Caco-2 (cell line): Measurements from ENCODE around the gene ZNF334. TPM values are rescaled to one million over a fixed set of nuclear protein-coding genes. Genes with fewer than 3 reads are reported as not detected.

Source experiments
- BruUV-seq: library from RNA; stranded (reverse); fragments of 400-500 nt; replicated peaks from 2 replicates; lab custom pipeline; 2021; lab: Mats Ljungman, UMichigan
- CTCF ChIA-PET: fragments of 300-600 bp; sonication (Branson Sonifier 250); formaldehyde crosslinking; loops from one replicate; lab custom pipeline; 2022; ENCODE audit warnings: antibody characterized with exemption; lab: Charles Lee
- POLR2A ChIA-PET: fragments of 300-600 bp; sonication (Branson Sonifier 250); formaldehyde crosslinking; loops from one replicate; lab custom pipeline; 2022; ENCODE audit warnings: antibody characterized with exemption; lab: Charles Lee
- DNase-seq, 2 experiments: peaks; one replicate each; pipeline versions ENCODE4 v3.0.0 to v3.0.0-alpha.2; 2020 to 2022
- H3K27me3 ChIP-seq: replicated peaks from 2 replicates; pipeline ENCODE4 v1.6.0; 2011; ENCODE audit warnings: low read length; ENCODE audit not compliant: control insufficient read depth, insufficient read depth
- H3K36me3 ChIP-seq: 2 replicates; pipeline ENCODE4 v1.5.1; 2011; ENCODE audit warnings: low read length; ENCODE audit not compliant: control insufficient read depth, insufficient read depth
- H3K4me1 ChIP-seq: fragments of 250-450 bp; sonication (Bioruptor Pico); 2 replicates; pipeline ENCODE4 v1.5.1; 2020; ENCODE audit warnings: mild to moderate bottlenecking
- H3K4me3 ChIP-seq: 2 replicates; pipeline ENCODE4 v1.5.1; 2011; ENCODE audit warnings: low read depth, mild to moderate bottlenecking, control low read depth, low read length
- H3K9me3 ChIP-seq: fragments of 250-450 bp; sonication (Bioruptor Pico); 2 replicates; pipeline ENCODE4 v1.5.1; 2020; ENCODE audit warnings: mild to moderate bottlenecking, moderate library complexity
- H3K27ac Mint-ChIP-seq: one replicate; pipeline ENCODE4 v1.8.0; 2022; ENCODE audit warnings: mixed read lengths; ENCODE audit not compliant: unreplicated experiment
- H3K27me3 Mint-ChIP-seq: one replicate; pipeline ENCODE4 v1.8.0; 2022; ENCODE audit warnings: mixed read lengths; ENCODE audit not compliant: insufficient read depth, unreplicated experiment
- H3K36me3 Mint-ChIP-seq: one replicate; pipeline ENCODE4 v1.8.0; 2022; ENCODE audit warnings: mild to moderate bottlenecking, mixed read lengths; ENCODE audit not compliant: insufficient read depth, unreplicated experiment
- H3K4me1 Mint-ChIP-seq: one replicate; pipeline ENCODE4 v1.8.0; 2022; ENCODE audit warnings: low read depth, mixed read lengths; ENCODE audit not compliant: unreplicated experiment
- H3K4me3 Mint-ChIP-seq: one replicate; pipeline ENCODE4 v1.8.0; 2022; ENCODE audit warnings: mild to moderate bottlenecking, moderate library complexity, mixed read lengths; ENCODE audit not compliant: unreplicated experiment
- H3K9me3 Mint-ChIP-seq: one replicate; pipeline ENCODE4 v1.8.0; 2022; ENCODE audit warnings: mixed read lengths; ENCODE audit not compliant: unreplicated experiment
- intact Hi-C: fragments of 100-400 bp; cut with micrococcal nuclease; formaldehyde crosslinking; loops from one replicate; pipeline ENCODE4 v1.10.0; 2022; ENCODE audit not compliant: unreplicated experiment
- total RNA-seq: library from RNA; stranded (reverse); gene quantifications from 2 replicates; pipeline ENCODE4 v1.2.3, GENCODE V29; 2022
- TF ChIP-seq, protein P1 (sequence below), 2 experiments: fragments of 200-600 bp in 1 of 2; IDR thresholded peaks; 1 replicate in 1 of 2; 2 replicates in 1 of 2; pipeline versions ENCODE4 v1.5.1 to v1.8.0; 2011 to 2022; ENCODE audit warnings: antibody characterized with exemption in 1 of 2, control low read depth in 1 of 2, inconsistent platforms in 1 of 2, low read depth in 1 of 2, low read length in 1 of 2, mild to moderate bottlenecking in 1 of 2, moderate library complexity in 1 of 2; ENCODE audit not compliant: insufficient read depth in 1 of 2, severe bottlenecking in 1 of 2, unreplicated experiment in 1 of 2

Gene ZNF334
- total RNA-seq, 1 experiment from 2014 or later: not detected

- DNase-seq: no peak
- no peaks in the 10 kb centered on the region for H3K9me3 ChIP-seq
- H3K9me3 Mint-ChIP-seq: no peaks in the 10 kb centered on the region
- H3K4me1 ChIP-seq: no peaks in the 10 kb centered on the region
- no peaks in the 10 kb centered on the region; the same call in 1 of the 2 replicates for H3K27me3 ChIP-seq
- no peak overlapping the region for H3K27ac Mint-ChIP-seq
- intact Hi-C loops: no loop called here
- no peak overlapping the region for H3K4me3 Mint-ChIP-seq
- no peaks in the 10 kb centered on the region for H3K36me3 Mint-ChIP-seq
- peaks cover 26% of the 10 kb centered on the region for H3K27me3 Mint-ChIP-seq
- H3K4me1 Mint-ChIP-seq: peaks cover 7% of the 10 kb centered on the region
- H3K36me3 ChIP-seq: no peaks in the 10 kb centered on the region
- POLR2A ChIA-PET: no interaction called here
- H3K4me3 ChIP-seq: no peak overlapping the region
- CTCF ChIA-PET: no interaction called here
- no TSS peak for BruUV-seq
- TF ChIP-seq, protein P1, sequence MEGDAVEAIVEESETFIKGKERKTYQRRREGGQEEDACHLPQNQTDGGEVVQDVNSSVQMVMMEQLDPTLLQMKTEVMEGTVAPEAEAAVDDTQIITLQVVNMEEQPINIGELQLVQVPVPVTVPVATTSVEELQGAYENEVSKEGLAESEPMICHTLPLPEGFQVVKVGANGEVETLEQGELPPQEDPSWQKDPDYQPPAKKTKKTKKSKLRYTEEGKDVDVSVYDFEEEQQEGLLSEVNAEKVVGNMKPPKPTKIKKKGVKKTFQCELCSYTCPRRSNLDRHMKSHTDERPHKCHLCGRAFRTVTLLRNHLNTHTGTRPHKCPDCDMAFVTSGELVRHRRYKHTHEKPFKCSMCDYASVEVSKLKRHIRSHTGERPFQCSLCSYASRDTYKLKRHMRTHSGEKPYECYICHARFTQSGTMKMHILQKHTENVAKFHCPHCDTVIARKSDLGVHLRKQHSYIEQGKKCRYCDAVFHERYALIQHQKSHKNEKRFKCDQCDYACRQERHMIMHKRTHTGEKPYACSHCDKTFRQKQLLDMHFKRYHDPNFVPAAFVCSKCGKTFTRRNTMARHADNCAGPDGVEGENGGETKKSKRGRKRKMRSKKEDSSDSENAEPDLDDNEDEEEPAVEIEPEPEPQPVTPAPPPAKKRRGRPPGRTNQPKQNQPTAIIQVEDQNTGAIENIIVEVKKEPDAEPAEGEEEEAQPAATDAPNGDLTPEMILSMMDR (IDR thresholded peaks at IDR 0.05; ENCODE audit: insufficient read depth in 1 of 2, low read depth in 1 of 2, low read length in 1 of 2, severe bottlenecking in 1 of 2, unreplicated experiment in 1 of 2): no peak
These were observed 29.5 kb downstream of the ZNF334 start for GRCh38 chr20:46483879-46484278.

DNA sequence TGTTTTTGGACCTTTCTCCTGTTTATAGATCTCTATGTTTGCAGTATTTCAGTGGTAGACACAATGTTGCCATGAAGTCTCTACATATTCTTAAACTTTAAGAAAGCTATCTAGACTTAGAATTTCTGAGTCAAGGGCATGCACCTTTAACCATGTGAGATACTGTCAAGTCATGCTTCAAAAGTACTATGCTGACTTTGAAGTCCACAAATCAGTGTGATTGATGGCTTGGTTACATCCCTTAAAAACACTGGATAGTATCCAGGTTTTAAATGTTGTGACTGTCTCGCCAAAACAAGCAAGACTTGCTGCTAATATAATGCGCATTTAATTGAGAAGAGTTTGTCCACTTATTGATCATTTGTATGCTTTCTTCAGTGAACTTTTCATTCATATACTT is 30.5 kb downstream of the ZNF334 start:
- Mint-ChIP-seq H3K36me3 (no peaks in the 10 kb centered on the region), H3K27ac (no peak overlapping the region), H3K27me3 (peaks cover 27% of the 10 kb centered on the region), H3K9me3 (no peaks in the 10 kb centered on the region), H3K4me1 (peaks cover 7% of the 10 kb centered on the region), H3K4me3 (no peak overlapping the region)
- intact Hi-C loops: no loop called here
- Histone ChIP-seq H3K9me3 (no peaks in the 10 kb centered on the region), H3K36me3 (no peaks in the 10 kb centered on the region), H3K27me3 (no peaks in the 10 kb centered on the region; the same call in 1 of the 2 replicates), H3K4me1 (no peaks in the 10 kb centered on the region), H3K4me3 (no peak overlapping the region)
- no TSS peak for BruUV-seq
- POLR2A ChIA-PET: no interaction called here
- no peak for DNase-seq
- CTCF ChIA-PET: no interaction called here
- TF ChIP-seq, protein P1 (IDR thresholded peaks at IDR 0.05; ENCODE audit: insufficient read depth in 1 of 2, low read depth in 1 of 2, low read length in 1 of 2, severe bottlenecking in 1 of 2, unreplicated experiment in 1 of 2): no peak

DNA sequence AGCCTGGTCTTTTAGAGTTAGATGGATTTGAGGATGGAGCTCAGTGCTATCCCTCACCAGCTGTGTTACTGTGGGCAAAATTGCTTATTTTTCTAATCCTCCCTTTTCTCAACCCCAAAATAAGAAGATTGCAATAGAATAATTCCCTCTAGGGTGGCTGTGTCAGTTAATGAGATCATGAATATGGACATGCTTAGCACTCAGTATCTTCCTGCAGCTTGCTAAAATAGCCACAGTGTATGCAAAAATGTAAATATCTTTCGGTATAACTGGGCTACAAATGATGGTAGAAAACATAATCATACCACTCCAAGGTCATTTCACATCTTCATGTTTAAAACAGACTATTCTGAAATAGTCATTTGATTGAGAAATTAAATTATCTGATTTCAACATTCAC is 35.7 kb downstream of the ZNF334 start:
- intact Hi-C loops: no loop called here
- no peaks in the 10 kb centered on the region for H3K4me1 Mint-ChIP-seq
- ChIA-PET CTCF (no interaction called here), POLR2A (no interaction called here)
- no TSS peak for BruUV-seq
- peaks cover 23% of the 10 kb centered on the region for H3K27me3 Mint-ChIP-seq
- no peaks in the 10 kb centered on the region; the same call in 1 of the 2 replicates for H3K27me3 ChIP-seq
- no peaks in the 10 kb centered on the region for H3K36me3 ChIP-seq
- TF ChIP-seq, protein P1 (IDR thresholded peaks at IDR 0.05; ENCODE audit: insufficient read depth in 1 of 2, low read depth in 1 of 2, low read length in 1 of 2, severe bottlenecking in 1 of 2, unreplicated experiment in 1 of 2): no peak
- H3K27ac Mint-ChIP-seq: no peak overlapping the region
- H3K4me1 ChIP-seq: no peaks in the 10 kb centered on the region
- no peak overlapping the region for H3K4me3 ChIP-seq
- no peak for DNase-seq
- no peaks in the 10 kb centered on the region for H3K9me3 Mint-ChIP-seq
- no peaks in the 10 kb centered on the region for H3K36me3 Mint-ChIP-seq
- H3K4me3 Mint-ChIP-seq: no peak overlapping the region
- peaks cover 5% of the 10 kb centered on the region; the same call in 1 of the 2 replicates for H3K9me3 ChIP-seq
